H9 (cell line): Measurements from ENCODE around the gene IL1RL1. TPM values are rescaled to one million over a fixed set of nuclear protein-coding genes. Genes with fewer than 3 reads are reported as not detected.

Experiments used
- DNase-seq: peaks from one replicate; pipeline ENCODE4 v3.0.0-alpha.2; 2017
- H2AFZ ChIP-seq: one replicate; pipeline ENCODE4 v1.6.1; 2013; ENCODE audit warnings: mild to moderate bottlenecking, low read length, control low read depth, moderate library complexity
- H2AK5ac ChIP-seq: 2 replicates; pipeline ENCODE4 v1.6.1; 2013; ENCODE audit warnings: low read length, control low read depth, mixed read lengths; ENCODE audit not compliant: insufficient read length
- H2BK120ac ChIP-seq: one replicate; pipeline ENCODE4 v1.6.1; 2013; ENCODE audit warnings: low read depth, mild to moderate bottlenecking, low read length, control low read depth, inconsistent platforms; ENCODE audit not compliant: poor library complexity, severe bottlenecking
- H2BK12ac ChIP-seq: 2 replicates; pipeline ENCODE4 v1.6.1; 2013; ENCODE audit warnings: low read length, control low read depth, mixed read lengths, low read depth; ENCODE audit not compliant: insufficient read length
- H2BK15ac ChIP-seq: 2 replicates; pipeline ENCODE4 v1.6.1; 2013; ENCODE audit warnings: low read depth, low read length, control low read depth
- H2BK20ac ChIP-seq: one replicate; pipeline ENCODE4 v1.6.1; 2013; ENCODE audit warnings: low read depth, mild to moderate bottlenecking, low read length, control low read depth, inconsistent platforms; ENCODE audit not compliant: poor library complexity, severe bottlenecking
- H2BK5ac ChIP-seq: 2 replicates; pipeline ENCODE4 v1.6.1; 2013; ENCODE audit warnings: low read length, control low read depth, mixed read lengths; ENCODE audit not compliant: insufficient read length
- H3K14ac ChIP-seq: 2 replicates; pipeline ENCODE4 v1.6.1; 2013; ENCODE audit warnings: low read length, control low read depth; ENCODE audit not compliant: insufficient read depth
- H3K18ac ChIP-seq: 2 replicates; pipeline ENCODE4 v1.6.1; 2013; ENCODE audit warnings: low read depth, mild to moderate bottlenecking, mixed read lengths, low read length, control low read depth; ENCODE audit not compliant: insufficient read length
- H3K23ac ChIP-seq: 2 replicates; pipeline ENCODE4 v1.6.1; 2013; ENCODE audit warnings: low read length, control low read depth, mixed read lengths, low read depth; ENCODE audit not compliant: insufficient read length
- H3K23me2 ChIP-seq: 2 replicates; pipeline ENCODE4 v1.6.1; 2013; ENCODE audit warnings: low read depth, mild to moderate bottlenecking, mixed read lengths, low read length, control low read depth; ENCODE audit not compliant: insufficient read length, poor library complexity, severe bottlenecking
- H3K27ac ChIP-seq: 2 replicates; pipeline ENCODE4 v1.5.1; 2013; ENCODE audit warnings: low read length, control low read depth, mixed read lengths, low read depth; ENCODE audit not compliant: insufficient read length
- H3K27me3 ChIP-seq: 2 replicates; pipeline ENCODE4 v1.6.1; 2013; ENCODE audit warnings: low read length, control low read depth, inconsistent platforms; ENCODE audit not compliant: insufficient read depth
- H3K4ac ChIP-seq: 2 replicates; pipeline ENCODE4 v1.6.1; 2013; ENCODE audit warnings: low read depth, mild to moderate bottlenecking, control low read depth, inconsistent platforms, low read length, moderate library complexity
- H3K4me1 ChIP-seq: 2 replicates; pipeline ENCODE4 v1.6.1; 2013; ENCODE audit warnings: low read length, control low read depth, inconsistent platforms; ENCODE audit not compliant: insufficient read depth
- H3K4me2 ChIP-seq: 2 replicates; pipeline ENCODE4 v1.6.1; 2013; ENCODE audit warnings: low read length, control low read depth, mixed read lengths; ENCODE audit not compliant: insufficient read length, insufficient read depth
- H3K56ac ChIP-seq: 2 replicates; pipeline ENCODE4 v1.6.1; 2013; ENCODE audit warnings: low read depth, mild to moderate bottlenecking, mixed read lengths, low read length, control low read depth; ENCODE audit not compliant: insufficient read length
- H3K79me1 ChIP-seq: 2 replicates; pipeline ENCODE4 v1.6.1; 2013; ENCODE audit warnings: low read depth, mild to moderate bottlenecking, moderate library complexity, low read length, control low read depth, inconsistent platforms; ENCODE audit not compliant: insufficient read depth, poor library complexity, severe bottlenecking
- H3K79me2 ChIP-seq: 2 replicates; pipeline ENCODE4 v1.6.1; 2013; ENCODE audit warnings: low read length, control low read depth, inconsistent platforms; ENCODE audit not compliant: insufficient read depth
- H3K9ac ChIP-seq: 2 replicates; pipeline ENCODE4 v1.6.1; 2013; ENCODE audit warnings: low read length, control low read depth, mixed read lengths; ENCODE audit not compliant: insufficient read length; ENCODE audit errors: extremely low read depth
- H3K9me3 ChIP-seq: one replicate; pipeline ENCODE4 v1.6.1; 2013; ENCODE audit warnings: low read depth, low read length, inconsistent platforms; ENCODE audit not compliant: control insufficient read depth
- H3T11ph ChIP-seq: one replicate; pipeline ENCODE4 v1.6.1; 2013; ENCODE audit warnings: mild to moderate bottlenecking, low read length, control low read depth, inconsistent platforms
- H4K20me1 ChIP-seq: one replicate; pipeline ENCODE4 v1.6.1; 2013; ENCODE audit not compliant: control insufficient read depth, insufficient read length, insufficient read depth
- H4K5ac ChIP-seq: 2 replicates; pipeline ENCODE4 v1.6.1; 2013; ENCODE audit warnings: low read depth, mild to moderate bottlenecking, mixed read lengths, low read length, control low read depth; ENCODE audit not compliant: insufficient read length
- H4K8ac ChIP-seq: replicated peaks from 2 replicates; pipeline ENCODE4 v1.6.1; 2013; ENCODE audit warnings: low read length, control low read depth, mixed read lengths, low read depth; ENCODE audit not compliant: insufficient read length
- H4K91ac ChIP-seq: 2 replicates; pipeline ENCODE4 v1.6.1; 2013; ENCODE audit warnings: low read depth, mild to moderate bottlenecking, moderate library complexity, mixed read lengths, low read length, control low read depth; ENCODE audit not compliant: insufficient read length
- H3K27ac Mint-ChIP-seq, 3 experiments: 2 replicates in 2 of 3; 3 replicates in 1 of 3; pipeline ENCODE4 v1.8.0; 2020 to 2021; ENCODE audit warnings: mixed read lengths in 3 of 3, mild to moderate bottlenecking in 1 of 3, moderate library complexity in 1 of 3
- H3K27me3 Mint-ChIP-seq: 2 replicates; pipeline ENCODE4 v1.8.0; 2021; ENCODE audit warnings: low read depth, mild to moderate bottlenecking, moderate library complexity, mixed read lengths
- H3K36me3 Mint-ChIP-seq, 3 experiments: 2 replicates in 2 of 3; 3 replicates in 1 of 3; pipeline ENCODE4 v1.8.0; 2020 to 2021; ENCODE audit warnings: low read depth in 3 of 3, mixed read lengths in 3 of 3; ENCODE audit not compliant: insufficient read depth in 1 of 3
- H3K4me1 Mint-ChIP-seq, 2 experiments: 2 replicates each; pipeline ENCODE4 v1.8.0; 2020; ENCODE audit warnings: mixed read lengths in 2 of 2
- H3K4me3 Mint-ChIP-seq, 2 experiments: 2 replicates in 1 of 2; 3 replicates in 1 of 2; pipeline ENCODE4 v1.8.0; 2020 to 2021; ENCODE audit warnings: mild to moderate bottlenecking in 2 of 2, mixed read lengths in 2 of 2, moderate library complexity in 1 of 2
- H3K9me3 Mint-ChIP-seq, 2 experiments: 2 replicates in 1 of 2; 3 replicates in 1 of 2; pipeline ENCODE4 v1.8.0; 2020; ENCODE audit warnings: mild to moderate bottlenecking in 2 of 2, mixed read lengths in 2 of 2, moderate library complexity in 1 of 2
- CTCF ChIP-seq: fragments of 200-600 bp; sonication (generic); conservative IDR thresholded peaks from 3 replicates; pipeline ENCODE4 v1.8.0; 2021; ENCODE audit warnings: antibody characterized with exemption, mild to moderate bottlenecking
- WGBS: extraction: QIAGEN DNeasy Blood & Tissue Kit; methylation state at CpG from one replicate; pipeline ENCODE4 v1.1.7; 2013; ENCODE audit warnings: missing lambda C conversion rate, low lambda C conversion rate, mixed read lengths; ENCODE audit not compliant: insufficient read length; ENCODE audit errors: extremely low coverage; 5-methylcytosine and 5-hydroxymethylcytosine counted together
- total RNA-seq: library from RNA; stranded (reverse); gene quantifications from 2 replicates; pipeline ENCODE4 v1.2.1, GENCODE V29; 2021

IL1RL1 gene
- total RNA-seq, 1 experiment from 2014 or later: not detected

- H3K36me3 Mint-ChIP-seq: no peaks in the 10 kb centered on the region
- no peaks in the 10 kb centered on the region for H3K4me1 Mint-ChIP-seq
- H2BK20ac ChIP-seq: no peak overlapping the region
- H3K14ac ChIP-seq: no peak overlapping the region
- no peak overlapping the region for H2BK15ac ChIP-seq
- H3K27ac Mint-ChIP-seq: no peak overlapping the region
- no peak overlapping the region for H2BK120ac ChIP-seq
- no peak overlapping the region for H2BK12ac ChIP-seq
- DNase-seq: no peak
- H3K4me1 ChIP-seq: no peaks in the 10 kb centered on the region
- H4K5ac ChIP-seq: no peak overlapping the region
- H2AK5ac ChIP-seq: no peak overlapping the region
- H3K9me3 Mint-ChIP-seq: no peaks in the 10 kb centered on the region
- no peak overlapping the region for H3K9ac ChIP-seq
- TF ChIP-seq CTCF: no peak
- H3K27ac ChIP-seq: no peak overlapping the region
- H3T11ph ChIP-seq: no peak overlapping the region
- H3K18ac ChIP-seq: no peak overlapping the region
- H3K27me3 ChIP-seq: no peaks in the 10 kb centered on the region
- no peak overlapping the region for H4K91ac ChIP-seq
- no peak overlapping the region for H3K4me3 Mint-ChIP-seq
- H2AFZ ChIP-seq: no peak overlapping the region
- no peaks in the 10 kb centered on the region for H3K79me2 ChIP-seq
- H3K9me3 ChIP-seq: no peaks in the 10 kb centered on the region
- no peak overlapping the region for H4K8ac ChIP-seq
- peaks cover 1% of the 10 kb centered on the region; the same call in 1 of the 2 replicates for H3K27me3 Mint-ChIP-seq
- no peak overlapping the region for H3K4me2 ChIP-seq
- no peaks in the 10 kb centered on the region for H3K79me1 ChIP-seq
- WGBS: no CpG with 5 or more reads among the region's 5 CpGs
- H3K23ac ChIP-seq: no peak overlapping the region
- no peaks in the 10 kb centered on the region for H3K23me2 ChIP-seq
- H3K4ac ChIP-seq: no peak overlapping the region
- no peaks in the 10 kb centered on the region for H4K20me1 ChIP-seq
- no peak overlapping the region for H2BK5ac ChIP-seq
- no peak overlapping the region for H3K56ac ChIP-seq
Measured at GRCh38 chr2:102289129-102289528, 22.2 kb upstream of the IL1RL1 start.
